HG03159 (cell line): ENCODE data around the gene KIN.
"Not testable (repeated sequence)": the region's sequence is repeated elsewhere in the genome, so short reads cannot be mapped to it uniquely, and the experiment has no call there.

Source experiments
- ATAC-seq: cut with Tn5 transposase; IDR thresholded peaks from one replicate; pipeline ENCODE4 v1.9.1; 2021; ENCODE audit warnings: mild to moderate bottlenecking, moderate library complexity; ENCODE audit not compliant: unreplicated experiment

Gene KIN

GRCh38 chr10:7787857-7788638 is at the start of gene KIN, which contains the start of gene ATP5F1C:
TSS of gene KIN (minus strand) at chr10:7787993. CDS start at chr10:7787933, 60 bp downstream.
TSS of gene ATP5F1C (plus strand) at chr10:7788177. CDS start at chr10:7788208, 31 bp downstream.
- ATAC-seq, result peak; percentile 93

GRCh38 chr10:7836571-7836970 is 48.8 kb upstream of the KIN start:
- no peak for ATAC-seq

- ATAC-seq, result no peak
These were observed 46.5 kb upstream of the KIN start for GRCh38 chr10:7834262-7834661.

GRCh38 chr10:7833210-7833609 is 45.4 kb upstream of the KIN start:
- ATAC-seq, result no peak

GRCh38 chr10:7832060-7832459 is 44.3 kb upstream of the KIN start:
- no peak for ATAC-seq

- no peak for ATAC-seq
These were observed 41.6 kb upstream of the KIN start for GRCh38 chr10:7829289-7829834.

DNA sequence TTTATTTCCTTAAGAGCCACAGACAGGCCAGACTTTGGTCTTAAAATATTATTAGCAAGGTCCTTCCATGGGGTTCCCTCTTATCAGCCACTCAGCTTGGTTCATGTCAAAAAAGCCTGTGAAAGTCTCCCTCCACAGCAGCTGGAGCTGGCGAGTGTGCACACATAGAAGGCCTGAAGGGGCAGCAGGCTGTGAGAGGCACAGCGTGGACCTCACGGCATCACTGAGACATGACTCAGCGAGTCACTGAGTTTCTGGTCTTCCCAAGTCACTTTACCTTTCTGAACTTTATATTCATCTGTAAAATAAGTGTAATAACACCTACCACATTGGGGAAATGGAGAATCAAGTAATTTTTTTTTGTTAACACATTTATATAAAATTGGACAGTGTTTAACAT is 39.2 kb upstream of the KIN start:
- no peak for ATAC-seq

GRCh38 chr10:7824251-7824650 is 36.5 kb upstream of the KIN start:
- no peak for ATAC-seq

- peak; percentile 40 for ATAC-seq
These were observed 31.3 kb upstream of the KIN start for GRCh38 chr10:7819121-7819460.

DNA sequence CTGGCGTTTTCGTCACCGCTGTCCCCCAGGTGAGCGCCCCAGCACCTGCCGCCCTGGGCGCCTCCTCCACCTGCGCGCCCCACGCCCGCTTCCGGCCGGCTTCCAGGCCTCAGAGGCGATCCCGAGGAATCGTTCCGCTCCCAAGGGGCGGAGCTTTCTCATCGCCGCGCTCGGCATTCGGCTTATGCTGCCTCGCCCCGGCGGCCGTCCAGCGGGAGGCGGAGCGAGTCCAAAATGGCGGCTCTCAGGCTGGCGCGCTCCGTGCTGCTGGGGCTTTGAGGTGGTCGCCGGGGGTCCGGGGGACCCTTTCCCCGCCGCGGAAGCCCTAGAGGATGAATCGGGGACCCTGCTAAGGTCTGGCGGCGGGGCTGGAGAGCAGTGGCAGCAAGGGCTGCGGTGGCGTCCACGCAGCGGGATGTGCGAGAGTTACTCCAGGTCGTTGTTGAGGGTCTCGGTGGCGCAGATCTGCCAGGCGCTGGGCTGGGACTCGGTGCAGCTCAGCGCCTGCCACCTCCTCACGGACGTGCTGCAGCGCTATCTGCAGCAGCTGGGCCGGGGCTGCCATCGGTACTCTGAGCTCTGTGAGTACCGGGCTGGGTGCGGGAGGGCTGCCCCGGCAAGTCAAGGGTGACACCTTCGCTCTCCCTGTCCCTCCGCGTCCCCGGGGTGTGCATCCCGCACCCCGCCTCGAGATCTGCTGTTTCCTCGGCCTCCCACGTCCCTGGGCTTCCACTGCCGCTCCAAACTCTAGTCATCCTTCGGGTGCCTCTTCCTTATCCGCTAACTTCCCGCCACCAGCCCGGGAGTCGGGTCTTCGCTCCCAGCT is 30.7 kb upstream of the KIN start, which contains the start of gene TAF3:
TAF3 (plus strand) TSS at position 211 of the 826 bp plus-strand sequence; CDS start at position 416, 205 bp downstream.
- ATAC-seq, result peak; percentile 89

- peak; percentile 23 for ATAC-seq
These were observed 30.1 kb upstream of the KIN start for GRCh38 chr10:7817984-7818294.

DNA sequence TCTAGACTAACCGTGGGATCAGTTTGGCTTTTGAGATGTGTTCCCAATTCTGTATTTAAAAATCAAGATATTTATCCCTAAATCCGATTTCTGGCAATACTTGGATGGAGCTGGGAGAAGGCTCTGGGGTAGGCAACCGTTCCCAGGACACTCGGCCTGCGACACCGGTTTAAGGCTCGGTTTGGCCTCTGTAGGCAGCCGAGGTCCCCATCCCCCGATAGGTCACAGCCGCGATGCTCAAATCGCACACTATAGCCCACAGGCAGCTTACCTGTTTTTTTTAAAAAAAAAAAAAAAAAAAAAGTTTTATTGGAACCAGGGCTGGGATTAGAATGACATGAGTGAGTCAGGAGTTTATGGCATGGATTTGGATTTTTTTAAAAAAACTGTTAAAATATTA is 29.8 kb upstream of the KIN start:
- no peak for ATAC-seq

DNA sequence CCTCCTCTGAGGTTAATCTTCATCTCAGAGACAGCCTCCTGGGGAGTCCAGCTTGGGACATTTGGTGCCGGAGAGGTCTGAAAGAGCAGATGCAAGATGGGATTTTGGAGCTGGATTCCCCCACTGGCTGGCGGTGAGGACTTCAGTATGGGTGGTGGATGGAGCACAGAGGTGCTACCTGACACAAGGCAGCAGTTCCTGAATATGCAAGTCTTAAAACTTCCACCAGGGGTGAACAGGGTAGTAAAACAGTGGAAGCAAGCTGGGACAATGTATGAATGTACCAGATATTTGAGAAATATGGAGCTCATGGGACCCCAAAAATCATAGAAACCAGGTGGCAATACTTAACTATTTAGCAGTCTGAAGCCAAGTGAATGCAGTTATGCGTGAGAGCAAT is 25.7 kb upstream of the KIN start:
- ATAC-seq, result no peak

GRCh38 chr10:7811743-7812142 is 23.9 kb upstream of the KIN start:
- not testable (repeated sequence) for ATAC-seq

GRCh38 chr10:7811000-7811399 is 23.2 kb upstream of the KIN start:
- ATAC-seq, result no peak

GRCh38 chr10:7810443-7810842 is 22.6 kb upstream of the KIN start:
- no peak for ATAC-seq

GRCh38 chr10:7808686-7809267 is 21.0 kb upstream of the KIN start:
- ATAC-seq, result no peak

GRCh38 chr10:7804741-7805140 is 16.9 kb upstream of the KIN start:
- no peak for ATAC-seq

DNA sequence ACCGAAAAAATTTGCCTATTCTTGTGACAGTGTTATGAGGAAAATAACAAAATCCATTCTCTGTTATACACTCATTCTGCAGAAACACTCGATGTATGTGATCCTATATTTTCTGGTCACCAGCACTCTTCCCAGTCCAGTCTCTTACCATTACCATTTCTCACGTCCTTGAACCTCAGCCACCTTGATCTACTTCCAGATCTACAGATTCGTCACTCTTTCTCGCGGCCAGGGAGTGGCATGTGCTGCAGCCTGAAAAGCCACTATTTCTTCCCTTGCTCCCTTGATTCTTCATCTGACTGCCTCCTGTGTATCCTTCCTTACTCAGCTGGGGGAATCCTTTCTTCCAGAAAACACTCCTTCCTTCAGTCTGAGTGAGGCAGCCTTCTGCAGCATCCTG is 16.4 kb upstream of the KIN start:
- ATAC-seq, result no peak

DNA sequence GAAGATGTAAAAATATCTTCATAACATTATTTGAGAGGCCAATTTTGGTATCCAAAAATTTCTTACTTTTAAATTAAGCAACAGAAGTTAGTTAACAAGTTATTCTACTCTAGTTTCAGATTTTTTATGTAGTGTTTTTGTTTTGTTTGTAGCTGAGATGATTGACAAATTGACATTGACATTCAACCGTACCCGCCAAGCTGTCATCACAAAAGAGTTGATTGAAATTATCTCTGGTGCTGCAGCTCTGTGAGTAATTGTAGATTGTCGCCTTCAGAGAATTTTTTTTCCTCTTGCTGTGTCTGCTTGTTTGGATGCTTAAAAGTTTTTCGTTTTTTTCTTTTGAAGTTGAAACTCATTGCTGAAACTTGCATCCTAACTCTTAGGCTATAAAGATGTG is 14.8 kb upstream of the KIN start:
- no peak for ATAC-seq

DNA sequence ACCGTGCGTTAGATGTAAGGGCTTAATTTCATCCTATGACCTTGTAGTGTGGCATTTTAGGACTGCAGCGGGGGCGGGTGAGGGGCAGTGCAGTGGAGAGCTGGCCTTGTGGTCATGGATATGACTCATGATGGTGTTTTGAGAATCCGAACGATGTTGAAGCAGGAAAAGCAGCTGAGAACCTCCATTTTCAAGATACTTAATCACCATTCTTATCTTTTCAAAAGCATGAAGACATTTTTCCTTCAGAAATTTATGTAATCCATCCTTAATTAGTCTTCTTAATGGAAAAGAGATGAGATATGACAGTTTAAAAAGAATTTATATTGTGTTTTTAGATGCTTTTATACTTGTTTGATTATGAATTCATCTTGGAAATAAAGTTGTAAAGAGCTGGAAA is 9.8 kb upstream of the KIN start:
- no peak for ATAC-seq

DNA sequence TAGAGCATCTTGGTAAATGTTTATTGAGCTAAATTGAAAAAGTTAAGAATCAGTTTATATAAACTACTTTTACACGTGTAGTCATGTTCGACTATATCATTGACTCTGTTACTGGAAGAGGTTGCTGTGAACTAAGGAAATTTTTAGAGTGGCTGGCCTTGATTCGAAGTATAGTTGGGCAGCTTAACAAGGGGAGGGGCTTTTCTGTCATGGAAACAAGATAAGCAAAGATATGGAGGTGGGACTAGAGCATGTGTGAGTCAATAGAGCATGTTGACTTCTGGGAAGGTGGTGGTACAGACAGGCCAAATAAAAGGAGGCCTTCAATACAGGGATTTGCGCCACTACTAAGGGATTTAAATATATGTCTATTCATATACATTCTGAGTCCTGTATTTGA is 7.8 kb upstream of the KIN start:
- no peak for ATAC-seq
